B cell (primary cell): Measurements from ENCODE around the gene CERS6. TPM values are rescaled to one million over a fixed set of nuclear protein-coding genes. Genes with fewer than 3 reads are reported as not detected.

Source experiments
- ATAC-seq: fragments of 200-7000 bp; cut with Tn5 transposase; one replicate; pipeline ENCODE4 v1.10.0; 2021; ENCODE audit warnings: low read depth, mild to moderate bottlenecking, moderate number of reproducible peaks, moderate library complexity
- CTCF ChIA-PET: fragments of 350-600 bp; sonication (Branson Sonifier 250); formaldehyde crosslinking; loops from one replicate; lab custom pipeline; 2021; ENCODE audit warnings: antibody characterized with exemption, inconsistent platforms; lab: Charles Lee
- POLR2A ChIA-PET: fragments of 350-600 bp; sonication (Branson Sonifier 250); formaldehyde crosslinking; loops from one replicate; lab custom pipeline; 2021; ENCODE audit warnings: antibody characterized with exemption; lab: Charles Lee
- DNase-seq: peaks from one replicate; pipeline ENCODE4 v3.0.0; 2013
- H2AFZ ChIP-seq: 2 replicates; pipeline ENCODE4 v1.6.1; 2012; ENCODE audit warnings: mild to moderate bottlenecking, low read depth, low read length; ENCODE audit not compliant: insufficient read depth, poor library complexity, severe bottlenecking
- H3K27ac ChIP-seq, 2 donors: 1 replicate in 1 of 2; 2 replicates in 1 of 2; pipeline ENCODE4 v1.5.1; 2012 to 2013; ENCODE audit warnings: low read length in 2 of 2, mild to moderate bottlenecking in 2 of 2, moderate library complexity in 1 of 2
- H3K27me3 ChIP-seq, 4 experiments: fragments of 200-600 bp in 1 of 4; sonication (generic) in 1 of 4; replicated peaks in 1 of 4; 1 replicate in 2 of 4; 2 replicates in 2 of 4; pipeline versions ENCODE4 v1.6.1 to v1.7.0; 2013 to 2016; ENCODE audit warnings: low read length in 3 of 4, mild to moderate bottlenecking in 2 of 4, mixed read lengths in 1 of 4, moderate library complexity in 1 of 4; ENCODE audit not compliant: insufficient read depth in 4 of 4, control insufficient read depth in 3 of 4; ENCODE audit errors: control extremely low read depth in 1 of 4
- H3K36me3 ChIP-seq, 2 experiments: replicated peaks in 1 of 2; 1 replicate in 1 of 2; 2 replicates in 1 of 2; pipeline versions ENCODE4 v1.6.1 to v1.7.1; 2013; ENCODE audit warnings: low read length in 1 of 2; ENCODE audit not compliant: insufficient read depth in 2 of 2, control insufficient read depth in 1 of 2; ENCODE audit errors: control extremely low read depth in 1 of 2, extremely low read depth in 1 of 2
- H3K4me1 ChIP-seq, 2 donors: fragments of 200-600 bp in 1 of 2; sonication (generic) in 1 of 2; 1 replicate in 1 of 2; 2 replicates in 1 of 2; pipeline versions ENCODE4 v1.5.1 to v1.6.1; 2013 to 2017; ENCODE audit warnings: low read length in 2 of 2; ENCODE audit not compliant: control insufficient read depth in 2 of 2, insufficient read depth in 2 of 2
- H3K4me2 ChIP-seq: replicated peaks from 2 replicates; pipeline ENCODE3; 2012; ENCODE audit warnings: mild to moderate bottlenecking, low read depth, low read length; ENCODE audit not compliant: poor library complexity, severe bottlenecking
- H3K4me3 ChIP-seq, 5 experiments: fragments of 200-600 bp in 1 of 5; sonication (generic) in 1 of 5; 1 replicate in 3 of 5; 2 replicates in 2 of 5; pipeline versions ENCODE4 v1.5.1 to v1.7.0; 2011 to 2016; ENCODE audit warnings: low read length in 4 of 5, mild to moderate bottlenecking in 4 of 5, low read depth in 2 of 5, control low read depth in 1 of 5, moderate library complexity in 1 of 5; ENCODE audit not compliant: insufficient read depth in 1 of 5; ENCODE audit errors: control extremely low read depth in 1 of 5, extremely low read depth in 1 of 5
- H3K79me2 ChIP-seq: fragments of 200-600 bp; sonication (generic); one replicate; pipeline ENCODE4 v1.6.0; 2016; ENCODE audit warnings: low read length; ENCODE audit not compliant: control insufficient read depth, insufficient read depth
- H3K9ac ChIP-seq: fragments of 200-600 bp; sonication (generic); 2 replicates; pipeline ENCODE4 v1.6.1; 2017; ENCODE audit warnings: mild to moderate bottlenecking, low read length, moderate library complexity
- H3K9me3 ChIP-seq, 3 donors: one replicate each; pipeline versions ENCODE4 v1.6.1 to v1.7.1; 2013; ENCODE audit warnings: low read length in 2 of 3; ENCODE audit not compliant: control insufficient read depth in 2 of 3, insufficient read depth in 1 of 3; ENCODE audit errors: control extremely low read depth in 1 of 3
- H4K20me1 ChIP-seq: 2 replicates; pipeline ENCODE4 v1.6.0; 2012; ENCODE audit warnings: mild to moderate bottlenecking, low read length; ENCODE audit not compliant: insufficient read depth, control insufficient read depth, poor library complexity, severe bottlenecking
- H3K27ac Mint-ChIP-seq: one replicate; pipeline ENCODE4 v1.8.0; 2021; ENCODE audit warnings: mixed read lengths
- H3K27me3 Mint-ChIP-seq: one replicate; pipeline ENCODE4 v1.8.0; 2021; ENCODE audit warnings: mixed read lengths
- H3K4me1 Mint-ChIP-seq: one replicate; pipeline ENCODE4 v1.8.0; 2021; ENCODE audit warnings: mixed read lengths
- H3K4me3 Mint-ChIP-seq: one replicate; pipeline ENCODE4 v1.8.0; 2021; ENCODE audit warnings: mixed read lengths
- H3K9me3 Mint-ChIP-seq: one replicate; pipeline ENCODE4 v1.8.0; 2022; ENCODE audit warnings: mixed read lengths; ENCODE audit not compliant: insufficient read depth
- EZH2 ChIP-seq: IDR thresholded peaks from 2 replicates; pipeline ENCODE4 v1.6.1; 2012; ENCODE audit warnings: borderline replicate concordance, low read depth, mild to moderate bottlenecking, moderate library complexity, low read length; ENCODE audit not compliant: insufficient read depth, poor library complexity, severe bottlenecking
- WGBS: methylation state at CpG from one replicate; pipeline ENCODE4 v1.1.5; 2013; ENCODE audit warnings: missing lambda C conversion rate; ENCODE audit not compliant: insufficient coverage; 5-methylcytosine and 5-hydroxymethylcytosine counted together
- intact Hi-C: fragments of 100-400 bp; cut with micrococcal nuclease; formaldehyde crosslinking; loops from one replicate; pipeline ENCODE4 v1.10.0; 2022
- polyA plus RNA-seq: library from polyadenylated mRNA; depleted of rRNA; stranded (reverse); fragments of >200 nt; gene quantifications from 2 replicates; pipeline ENCODE4 v1.2.3, GENCODE V29; 2012
- total RNA-seq, 2 donors: library from RNA; stranded (reverse); fragments of 120-200 nt in 1 of 2; gene quantifications; 1 replicate in 1 of 2; 2 replicates in 1 of 2; pipeline versions ENCODE4 v1.2.3 to v1.2.4, GENCODE V29; 2013 to 2022
- TF ChIP-seq, protein P1 (sequence below): fragments of 200-600 bp; IDR thresholded peaks from one replicate; pipeline ENCODE4 v1.8.0; 2022; ENCODE audit warnings: antibody characterized with exemption, mild to moderate bottlenecking

CERS6 gene
- total and polyA plus RNA-seq, 2 donors (not counting 1 experiment from before 2014, with no cell fraction given), result 2.2 to 5.5 TPM

DNA sequence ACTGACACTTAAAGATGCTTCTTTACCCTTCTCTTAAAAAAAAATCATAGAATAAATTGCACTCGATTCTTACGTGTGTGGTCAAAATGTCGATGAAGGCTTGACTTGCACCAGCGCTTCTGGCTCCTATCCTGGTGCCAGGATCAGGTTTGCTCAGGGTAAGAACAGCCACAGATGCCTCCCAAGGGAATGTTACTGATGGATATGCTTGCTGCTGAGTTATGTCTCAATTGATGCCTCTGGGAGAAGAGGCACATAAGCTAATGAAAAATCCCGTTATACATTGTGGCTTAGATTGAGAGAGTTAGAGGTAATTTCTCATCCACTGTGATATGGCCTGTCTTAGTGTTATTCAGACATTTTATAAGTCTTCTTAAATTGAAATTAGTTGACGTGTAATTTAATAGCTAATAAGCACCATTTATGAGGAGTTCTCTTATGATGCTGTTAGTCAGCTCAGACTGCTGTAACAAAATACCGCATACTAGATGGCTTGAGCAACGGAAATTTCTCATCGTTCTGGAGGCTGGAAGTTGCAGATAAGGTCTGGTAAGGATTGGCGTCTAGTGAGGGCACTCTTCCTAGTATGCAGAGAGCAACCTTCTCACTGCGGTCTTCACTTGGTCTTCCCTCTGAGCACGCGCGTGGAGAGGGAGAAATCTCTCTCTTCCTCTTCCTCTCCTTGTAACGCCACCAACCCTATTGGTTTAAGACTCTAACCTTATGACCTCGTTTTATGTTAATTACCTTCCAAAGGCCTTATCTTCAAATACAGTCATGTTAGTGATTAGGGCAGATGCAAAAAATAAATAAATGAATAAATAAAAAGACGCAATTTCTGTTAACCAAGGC, 229.8 kb downstream of the CERS6 start:
- Histone ChIP-seq H4K20me1 (no peaks in the 10 kb centered on the region), H3K9ac (no peak overlapping the region), H2AFZ (no peak overlapping the region), H3K9me3 (no peaks in the 10 kb centered on the region), H3K27ac (no peak overlapping the region), H3K4me3 (no peak overlapping the region), H3K36me3 (no peaks in the 10 kb centered on the region), H3K27me3 (no peaks in the 10 kb centered on the region), H3K79me2 (no peaks in the 10 kb centered on the region), H3K4me2 (no peak overlapping the region), H3K4me1 (no peaks in the 10 kb centered on the region)
- no peaks in the 10 kb centered on the region for H3K9me3 Mint-ChIP-seq
- no peak for DNase-seq
- no peak for ATAC-seq
- WGBS, result 83% methylated on average over 7 of the region's 17 CpGs
- intact Hi-C loops, result loop anchor here (10.0 kb wide), 1 partner anchor 241 kb away; no protein-coding TSS in a partner anchor
- H3K27me3 Mint-ChIP-seq, result no peaks in the 10 kb centered on the region
- TF ChIP-seq EZH2, result no peak
- TF ChIP-seq, protein P1, sequence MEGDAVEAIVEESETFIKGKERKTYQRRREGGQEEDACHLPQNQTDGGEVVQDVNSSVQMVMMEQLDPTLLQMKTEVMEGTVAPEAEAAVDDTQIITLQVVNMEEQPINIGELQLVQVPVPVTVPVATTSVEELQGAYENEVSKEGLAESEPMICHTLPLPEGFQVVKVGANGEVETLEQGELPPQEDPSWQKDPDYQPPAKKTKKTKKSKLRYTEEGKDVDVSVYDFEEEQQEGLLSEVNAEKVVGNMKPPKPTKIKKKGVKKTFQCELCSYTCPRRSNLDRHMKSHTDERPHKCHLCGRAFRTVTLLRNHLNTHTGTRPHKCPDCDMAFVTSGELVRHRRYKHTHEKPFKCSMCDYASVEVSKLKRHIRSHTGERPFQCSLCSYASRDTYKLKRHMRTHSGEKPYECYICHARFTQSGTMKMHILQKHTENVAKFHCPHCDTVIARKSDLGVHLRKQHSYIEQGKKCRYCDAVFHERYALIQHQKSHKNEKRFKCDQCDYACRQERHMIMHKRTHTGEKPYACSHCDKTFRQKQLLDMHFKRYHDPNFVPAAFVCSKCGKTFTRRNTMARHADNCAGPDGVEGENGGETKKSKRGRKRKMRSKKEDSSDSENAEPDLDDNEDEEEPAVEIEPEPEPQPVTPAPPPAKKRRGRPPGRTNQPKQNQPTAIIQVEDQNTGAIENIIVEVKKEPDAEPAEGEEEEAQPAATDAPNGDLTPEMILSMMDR, result no peak
- H3K27ac Mint-ChIP-seq, result no peak overlapping the region
- no peak overlapping the region for H3K4me3 Mint-ChIP-seq
- ChIA-PET CTCF (interaction anchor here (0.7 to 4.6 kb wide), 4 partner anchors 14 to 351 kb away, joined by 3 to 88 read pairs (median 4); no protein-coding TSS in a partner anchor), POLR2A (interaction anchor here (0.8 kb wide), 1 partner anchor 545 kb away, joined by 3 read pairs; no protein-coding TSS in a partner anchor)
- no peaks in the 10 kb centered on the region for H3K4me1 Mint-ChIP-seq
